Middle frontal gyrus (tissue), 1 donor: Measurements from ENCODE around the gene TOMM7.
"Not testable (repeated sequence)": the region's sequence is repeated elsewhere in the genome, so short reads cannot be mapped to it uniquely, and the experiment has no call there.

Source experiments
- DNase-seq: peaks from one replicate; pipeline ENCODE4 v3.0.0-alpha.2; 2015; ENCODE audit warnings: low spot score; ENCODE audit errors: extremely low spot score

Gene TOMM7

DNA sequence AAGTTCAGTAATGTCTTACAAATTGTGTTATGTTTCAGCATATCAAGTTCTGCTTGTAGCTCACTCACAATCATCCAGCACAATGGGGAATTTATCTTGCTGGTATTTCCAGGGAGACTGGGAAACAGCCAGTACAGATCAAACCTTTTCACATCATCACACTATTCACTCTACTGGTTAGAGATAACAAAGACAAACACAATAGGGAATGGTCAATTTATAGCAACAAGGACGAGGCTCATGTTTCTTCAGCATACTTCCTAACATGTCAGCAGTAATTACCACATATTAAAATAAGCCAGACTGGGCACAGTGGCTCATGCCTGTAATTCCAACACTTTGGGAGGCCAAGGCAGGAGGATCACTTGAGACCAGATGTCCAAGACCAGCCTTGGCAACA lies 38.3 kb downstream of the TOMM7 start:
- DNase-seq = no peak

- DNase-seq = no peak
Observed at GRCh38 chr7:22783421-22783820, 39.2 kb downstream of the TOMM7 start.

GRCh38 chr7:22782616-22783232 lies 39.9 kb downstream of the TOMM7 start:
- DNase-seq = no peak

DNA sequence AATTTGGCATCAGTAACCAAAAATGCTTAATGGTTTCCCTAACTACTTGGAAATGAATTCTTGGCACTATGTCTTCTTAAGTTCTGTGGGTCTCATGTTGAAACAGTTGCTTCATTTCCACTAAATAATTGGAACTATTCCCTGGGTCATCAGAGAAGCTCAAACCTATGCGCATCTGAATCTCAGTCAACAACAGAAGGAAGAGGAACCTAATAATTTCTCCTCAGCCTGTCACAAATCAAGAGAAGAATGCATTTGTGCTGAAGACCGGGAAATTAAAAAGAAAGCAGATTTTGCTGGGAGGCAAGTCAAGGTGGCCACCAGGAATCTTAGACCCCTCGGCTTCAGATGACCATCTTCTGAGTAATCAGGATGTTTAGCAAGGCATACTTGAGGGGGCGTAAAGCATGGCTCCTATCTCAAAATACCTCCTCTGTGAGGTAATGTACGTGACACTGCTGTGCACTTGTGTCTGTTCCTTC lies 41.4 kb downstream of the TOMM7 start:
- DNase-seq = no peak

- not testable (repeated sequence) for DNase-seq
Observed at GRCh38 chr7:22779730-22780323, 42.8 kb downstream of the TOMM7 start.

- no peak for DNase-seq
Observed at GRCh38 chr7:22776964-22777363, 45.7 kb downstream of the TOMM7 start.

GRCh38 chr7:22772885-22773284 lies 49.8 kb downstream of the TOMM7 start:
- no peak for DNase-seq

DNA sequence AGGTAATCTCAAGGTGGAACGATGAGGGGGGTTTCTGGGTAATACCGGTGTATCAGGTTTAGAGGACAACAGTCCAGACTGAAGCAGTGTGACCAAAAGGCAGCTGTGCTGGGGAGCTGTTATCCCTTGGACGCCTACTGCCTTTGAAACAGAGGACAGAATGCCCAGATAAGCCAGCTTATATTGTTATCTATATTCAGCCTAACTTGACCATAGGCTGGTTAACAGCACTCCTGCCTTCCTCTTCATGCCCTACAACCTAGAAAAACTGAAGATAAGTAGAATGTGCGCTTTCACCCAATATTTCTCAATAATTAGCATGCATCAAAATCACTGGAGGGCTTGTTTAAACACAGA lies 50.8 kb downstream of the TOMM7 start:
- DNase-seq = no peak

- DNase-seq = no peak
Observed at GRCh38 chr7:22771194-22771871, 51.3 kb downstream of the TOMM7 start.

DNA sequence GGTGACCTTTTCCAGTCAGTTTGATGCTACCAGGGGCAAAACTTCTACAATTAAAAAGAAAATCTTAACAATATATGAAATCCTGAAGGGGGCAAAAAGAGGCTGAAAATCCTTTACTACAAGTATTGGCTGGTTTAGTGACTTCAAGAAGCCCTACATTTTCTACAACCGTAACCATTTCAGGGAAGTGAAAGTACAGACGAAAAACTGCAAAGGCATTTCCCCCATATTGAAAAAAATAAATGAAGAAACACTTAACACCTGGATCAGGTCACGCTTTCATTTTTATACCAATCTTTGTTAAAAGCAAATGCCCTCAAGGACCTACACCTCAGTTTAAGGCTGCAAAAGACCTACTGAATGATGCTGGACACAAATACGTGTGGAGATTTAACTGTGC lies 57.0 kb downstream of the TOMM7 start:
- no peak for DNase-seq
